A673 (cell line): Measurements from ENCODE around the gene MMP24. TPM values are rescaled to one million over a fixed set of nuclear protein-coding genes. Genes with fewer than 3 reads are reported as not detected.

ENCODE experiments used
- BruUV-seq: library from RNA; stranded (reverse); fragments of 400-500 nt; replicated peaks from 2 replicates; lab custom pipeline; 2021; lab: Mats Ljungman, UMichigan
- CTCF ChIA-PET: fragments of 300-600 bp; sonication (Branson Sonifier 250); formaldehyde crosslinking; loops from one replicate; lab custom pipeline; 2022; ENCODE audit warnings: antibody characterized with exemption; lab: Charles Lee
- POLR2A ChIA-PET: fragments of 300-600 bp; sonication (Branson Sonifier 250); formaldehyde crosslinking; loops from one replicate; lab custom pipeline; 2022; ENCODE audit warnings: antibody characterized with exemption; ENCODE audit not compliant: low non-redundant PET; lab: Charles Lee
- DNase-seq: peaks from one replicate; pipeline ENCODE4 v3.0.0-alpha.2; 2015; ENCODE audit warnings: low spot score
- H3K27ac ChIP-seq: fragments of 200-600 bp; sonication (generic); 2 replicates; pipeline ENCODE4 v1.5.1; 2016; ENCODE audit warnings: mixed run types, low read depth, mild to moderate bottlenecking, mixed read lengths, antibody characterized with exemption, low read length; ENCODE audit not compliant: poor library complexity, severe bottlenecking
- H3K27me3 ChIP-seq: fragments of 200-600 bp; sonication (generic); replicated peaks from 2 replicates; pipeline ENCODE4 v1.6.1; 2017; ENCODE audit warnings: mixed run types, low read depth, mild to moderate bottlenecking, mixed read lengths, antibody characterized with exemption, low read length; ENCODE audit not compliant: insufficient read depth, poor library complexity
- H3K36me3 ChIP-seq: fragments of 200-600 bp; sonication (generic); 2 replicates; pipeline ENCODE4 v1.6.1; 2016; ENCODE audit warnings: mixed run types, mild to moderate bottlenecking, mixed read lengths, antibody characterized with exemption, low read length; ENCODE audit not compliant: insufficient read depth, poor library complexity, severe bottlenecking
- H3K4me1 ChIP-seq: fragments of 200-600 bp; sonication (generic); 2 replicates; pipeline ENCODE4 v1.6.1; 2017; ENCODE audit warnings: mixed run types, mild to moderate bottlenecking, mixed read lengths, antibody characterized with exemption, low read length; ENCODE audit not compliant: insufficient read depth, poor library complexity, severe bottlenecking
- H3K4me3 ChIP-seq: fragments of 200-600 bp; sonication (generic); 2 replicates; pipeline ENCODE4 v1.5.1; 2016; ENCODE audit warnings: low read depth, mixed run types, mild to moderate bottlenecking, mixed read lengths, low read length; ENCODE audit not compliant: poor library complexity, severe bottlenecking
- H3K9me3 ChIP-seq: fragments of 200-600 bp; sonication (generic); 2 replicates; pipeline ENCODE4 v1.6.1; 2016; ENCODE audit warnings: mixed run types, low read depth, mild to moderate bottlenecking, mixed read lengths, antibody characterized with exemption, low read length; ENCODE audit not compliant: poor library complexity, severe bottlenecking
- EZH2 ChIP-seq: fragments of 200-600 bp; sonication (generic); IDR thresholded peaks from 2 replicates; pipeline ENCODE4 v1.6.1; 2017; ENCODE audit warnings: borderline replicate concordance, low read depth, mild to moderate bottlenecking, mixed read lengths, antibody characterized with exemption, low read length; ENCODE audit not compliant: poor library complexity, severe bottlenecking
- intact Hi-C: fragments of 100-400 bp; cut with micrococcal nuclease; formaldehyde crosslinking; loops from one replicate; pipeline ENCODE4 v1.10.0; 2022; ENCODE audit not compliant: unreplicated experiment
- total RNA-seq: library from RNA; stranded (reverse); gene quantifications from 2 replicates; pipeline ENCODE4 v1.2.3, GENCODE V29; 2021
- TF ChIP-seq, protein P1 (sequence below): fragments of 300-800, 200-600 bp; sonication (generic); conservative IDR thresholded peaks from 2 replicates; pipeline ENCODE4 v1.5.1; 2017; ENCODE audit warnings: low read depth, mild to moderate bottlenecking, antibody characterized with exemption, low read length, moderate library complexity, mixed read lengths

The MMP24 gene
- total RNA-seq, 1 experiment from 2014 or later, result 0.11 TPM

- DNase-seq, result no peak
- intact Hi-C loops, result no loop called here
- TF ChIP-seq EZH2, result no peak
- TF ChIP-seq, protein P1, sequence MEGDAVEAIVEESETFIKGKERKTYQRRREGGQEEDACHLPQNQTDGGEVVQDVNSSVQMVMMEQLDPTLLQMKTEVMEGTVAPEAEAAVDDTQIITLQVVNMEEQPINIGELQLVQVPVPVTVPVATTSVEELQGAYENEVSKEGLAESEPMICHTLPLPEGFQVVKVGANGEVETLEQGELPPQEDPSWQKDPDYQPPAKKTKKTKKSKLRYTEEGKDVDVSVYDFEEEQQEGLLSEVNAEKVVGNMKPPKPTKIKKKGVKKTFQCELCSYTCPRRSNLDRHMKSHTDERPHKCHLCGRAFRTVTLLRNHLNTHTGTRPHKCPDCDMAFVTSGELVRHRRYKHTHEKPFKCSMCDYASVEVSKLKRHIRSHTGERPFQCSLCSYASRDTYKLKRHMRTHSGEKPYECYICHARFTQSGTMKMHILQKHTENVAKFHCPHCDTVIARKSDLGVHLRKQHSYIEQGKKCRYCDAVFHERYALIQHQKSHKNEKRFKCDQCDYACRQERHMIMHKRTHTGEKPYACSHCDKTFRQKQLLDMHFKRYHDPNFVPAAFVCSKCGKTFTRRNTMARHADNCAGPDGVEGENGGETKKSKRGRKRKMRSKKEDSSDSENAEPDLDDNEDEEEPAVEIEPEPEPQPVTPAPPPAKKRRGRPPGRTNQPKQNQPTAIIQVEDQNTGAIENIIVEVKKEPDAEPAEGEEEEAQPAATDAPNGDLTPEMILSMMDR, result no peak
- no peaks in the 10 kb centered on the region for H3K36me3 ChIP-seq
- BruUV-seq, result no TSS peak
- H3K27me3 ChIP-seq, result no peaks in the 10 kb centered on the region
- H3K4me3 ChIP-seq, result no peak overlapping the region
- H3K9me3 ChIP-seq, result no peaks in the 10 kb centered on the region
- H3K4me1 ChIP-seq, result no peaks in the 10 kb centered on the region
- POLR2A ChIA-PET, result interaction anchor here (0.7 kb wide), 1 partner anchor 42 kb away, joined by 18 read pairs; no protein-coding TSS in a partner anchor
- H3K27ac ChIP-seq, result no peak overlapping the region
- CTCF ChIA-PET, result interaction anchor here (0.6 kb wide), 2 partner anchors 994 to 1341 kb away, joined by 4 to 8 read pairs; no protein-coding TSS in a partner anchor
Observed at GRCh38 chr20:35253010-35253409, 26.5 kb downstream of the MMP24 start.

DNA sequence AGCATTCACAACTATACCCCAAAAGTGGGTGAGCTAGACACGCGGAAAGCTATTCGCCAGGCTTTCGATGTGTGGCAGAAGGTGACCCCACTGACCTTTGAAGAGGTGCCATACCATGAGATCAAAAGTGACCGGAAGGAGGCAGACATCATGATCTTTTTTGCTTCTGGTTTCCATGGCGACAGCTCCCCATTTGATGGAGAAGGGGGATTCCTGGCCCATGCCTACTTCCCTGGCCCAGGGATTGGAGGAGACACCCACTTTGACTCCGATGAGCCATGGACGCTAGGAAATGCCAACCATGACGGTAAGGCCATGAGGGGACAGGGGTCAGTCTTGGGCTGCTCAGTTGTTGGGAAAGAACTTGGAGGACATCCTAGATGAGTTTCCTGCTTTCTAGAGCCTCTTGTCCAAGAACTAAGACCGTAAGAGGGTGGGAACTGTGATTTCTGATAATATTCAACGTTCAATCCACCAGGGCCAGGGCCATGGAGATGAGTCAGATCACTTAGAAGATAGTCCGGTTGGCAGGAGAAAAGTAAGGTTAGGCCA is 28.0 kb downstream of the MMP24 start:
- intact Hi-C loops, result no loop called here
- ChIA-PET POLR2A (no interaction called here), CTCF (no interaction called here)

DNA sequence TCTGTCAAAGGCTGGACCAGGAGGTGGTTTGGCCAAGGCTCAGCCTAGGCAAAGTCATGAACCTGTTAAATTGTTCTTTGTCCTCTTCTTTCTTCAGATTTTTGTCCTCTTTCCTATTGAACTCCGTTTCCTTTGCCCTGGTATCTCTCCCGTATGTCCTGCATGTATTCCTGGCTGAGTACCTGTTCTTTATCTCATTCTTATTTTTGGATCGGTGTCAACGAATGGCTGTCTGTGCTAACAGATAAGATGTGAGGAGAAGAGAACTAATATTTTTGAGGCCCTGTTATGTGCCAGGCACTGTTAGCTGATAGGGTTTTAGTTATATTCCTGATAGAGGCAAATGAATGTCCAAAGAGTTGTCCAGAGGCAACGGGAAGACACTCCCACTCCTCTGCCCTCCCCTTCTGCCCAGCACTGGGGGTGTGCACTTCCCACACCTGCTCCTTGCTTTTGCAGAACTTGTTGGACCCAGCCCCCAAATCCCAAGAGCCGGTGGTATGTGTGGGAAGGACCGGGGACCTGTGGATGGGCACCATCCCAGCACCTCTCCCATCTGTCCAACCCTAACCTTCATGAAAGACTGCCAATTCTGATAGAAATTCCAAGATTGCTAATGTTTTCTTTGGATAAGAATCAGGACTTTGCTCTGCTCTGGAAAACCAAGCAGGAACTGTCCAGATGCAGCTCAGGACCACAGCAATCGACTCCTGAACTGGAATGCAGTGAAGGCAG is 30.9 kb downstream of the MMP24 start:
- H3K4me1 ChIP-seq, result no peaks in the 10 kb centered on the region
- POLR2A ChIA-PET, result interaction anchor here (0.6 kb wide), 1 partner anchor 21 kb away, joined by 3 read pairs; the partner anchor contains the start of gene MMP24OS
- intact Hi-C loops, result no loop called here
- no TSS peak for BruUV-seq
- H3K27ac ChIP-seq, result no peak overlapping the region
- no peak overlapping the region for H3K4me3 ChIP-seq
- CTCF ChIA-PET, result no interaction called here
- H3K36me3 ChIP-seq, result no peaks in the 10 kb centered on the region
- TF ChIP-seq EZH2, result no peak
- TF ChIP-seq, protein P1, result no peak
- no peak for DNase-seq
- no peaks in the 10 kb centered on the region for H3K9me3 ChIP-seq
- H3K27me3 ChIP-seq, result no peaks in the 10 kb centered on the region

More for the DNA sequence above, 28.0 kb downstream of the MMP24 start:
- no peak for DNase-seq
- BruUV-seq, result no TSS peak
- Histone ChIP-seq H3K4me3 (no peak overlapping the region), H3K4me1 (no peaks in the 10 kb centered on the region), H3K9me3 (no peaks in the 10 kb centered on the region), H3K36me3 (no peaks in the 10 kb centered on the region), H3K27ac (no peak overlapping the region), H3K27me3 (no peaks in the 10 kb centered on the region)
- TF ChIP-seq EZH2, result no peak
- TF ChIP-seq, protein P1, result no peak
